Retina (tissue), 1 donor: ENCODE data around the gene GPS1.

ENCODE experiments used
- DNase-seq: peaks from one replicate; pipeline ENCODE4 v3.0.0-alpha.2; 2016

GPS1 gene

GRCh38 chr17:82047379-82047778, 4.3 kb upstream of the GPS1 start:
- DNase-seq = no peak

DNA sequence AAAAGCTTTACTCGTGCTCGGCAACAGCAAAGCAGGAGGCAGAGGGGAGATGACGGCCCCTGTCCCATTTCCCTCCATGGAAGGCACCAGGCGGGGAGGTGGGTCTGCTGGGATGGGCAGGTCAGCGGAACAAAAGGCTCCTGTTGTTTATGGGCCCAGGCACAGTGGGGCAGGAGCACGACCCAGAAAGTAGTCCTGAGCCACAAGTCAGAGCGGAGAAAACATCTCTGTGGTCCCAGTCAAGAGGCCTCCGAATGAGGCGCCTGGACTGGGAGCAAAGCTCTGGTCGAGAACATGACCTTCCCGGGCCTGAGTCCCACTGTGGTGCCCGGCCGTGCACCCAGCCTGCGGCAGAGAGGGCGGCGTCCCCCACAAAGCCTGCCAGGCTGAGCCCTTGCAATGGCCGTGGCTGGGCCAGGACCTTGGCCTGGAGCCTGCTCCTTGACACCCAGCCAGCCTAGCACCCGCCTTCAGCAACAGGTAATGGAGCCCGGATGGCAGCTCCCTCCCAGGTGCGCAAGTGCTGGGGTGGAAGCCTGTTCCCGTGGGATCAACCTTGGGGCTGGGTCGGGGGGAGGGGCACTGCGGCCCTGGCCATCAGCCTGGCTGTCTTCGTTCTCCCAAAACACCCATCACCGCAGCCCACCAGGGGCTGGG, 3.7 kb upstream of the GPS1 start:
- DNase-seq = no peak

DNA sequence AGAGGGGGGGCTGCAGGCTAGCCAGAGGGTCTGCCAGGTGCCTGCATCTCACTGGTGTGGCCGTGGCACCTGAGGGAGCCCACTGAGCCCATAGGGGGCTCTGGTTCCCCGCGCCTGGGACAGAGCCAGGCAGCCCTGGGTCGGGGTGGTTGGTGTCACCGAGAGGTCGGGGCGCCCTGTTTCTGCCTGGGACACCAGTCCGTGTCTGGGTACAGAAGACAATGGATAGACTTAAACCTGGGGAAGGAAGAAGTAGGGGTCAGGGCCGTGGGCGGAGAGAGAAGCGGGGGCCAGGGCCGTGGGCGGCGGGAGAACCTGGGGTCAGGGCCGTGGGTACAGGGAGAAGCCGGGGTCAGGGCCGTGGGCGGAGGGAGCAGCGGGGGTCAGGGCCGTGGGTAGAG, 3.1 kb upstream of the GPS1 start:
- DNase-seq = no peak

- DNase-seq = no peak
Measured at GRCh38 chr17:82049106-82049505, 2.6 kb upstream of the GPS1 start.

DNA sequence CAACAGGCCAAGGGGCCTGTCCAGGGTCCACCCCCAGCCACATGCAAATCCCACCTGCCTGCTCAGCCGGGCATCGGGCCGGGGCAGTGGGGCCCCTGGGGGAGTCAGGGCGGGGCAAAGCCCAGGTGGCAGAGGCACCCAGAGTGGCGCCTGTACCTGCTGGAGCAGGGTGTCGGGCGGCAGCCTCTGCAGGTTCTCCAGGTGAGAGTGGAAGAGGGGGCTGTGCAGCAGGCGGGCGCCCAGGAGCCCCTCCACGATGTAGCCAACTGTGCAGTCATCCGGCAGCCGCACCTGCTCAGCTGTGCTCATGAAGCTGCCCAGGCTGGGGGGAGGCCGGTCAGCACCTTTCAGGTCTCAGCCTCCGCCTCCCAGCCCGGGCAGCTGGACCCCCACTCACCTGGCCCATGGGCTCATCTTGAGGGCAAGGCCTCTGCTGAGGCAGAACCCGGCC, 2.2 kb upstream of the GPS1 start:
- DNase-seq = no peak

DNA sequence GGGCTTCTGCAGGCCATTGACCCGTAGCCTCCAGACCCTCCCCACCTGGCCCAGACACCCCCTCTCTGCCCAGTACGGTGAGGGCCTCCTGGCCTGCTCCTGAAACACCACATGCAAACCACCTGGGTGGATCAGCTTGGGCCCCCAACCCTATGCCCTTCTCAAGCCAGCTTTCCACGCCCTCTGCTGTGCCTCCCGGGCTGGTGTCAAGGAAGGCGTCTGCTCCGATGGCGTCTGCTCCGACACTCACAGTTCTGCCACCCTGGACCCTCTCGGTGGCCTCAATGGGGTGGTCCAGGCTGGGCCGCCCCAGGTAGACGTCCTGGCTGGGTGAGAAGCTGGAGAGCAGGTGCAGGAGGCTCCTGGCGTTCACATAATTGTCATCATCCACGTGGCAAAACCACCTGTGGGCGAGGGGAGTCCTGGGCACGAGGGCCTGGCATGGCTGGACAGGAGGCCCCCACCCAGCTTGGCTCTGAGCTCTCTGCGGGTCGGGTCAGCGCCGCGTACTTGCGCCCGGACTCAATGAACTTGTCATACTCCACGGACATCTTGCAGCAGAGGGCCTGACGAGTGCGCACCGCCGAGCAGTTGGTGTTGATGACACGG, 1.4 kb upstream of the GPS1 start:
- DNase-seq = no peak

DNA sequence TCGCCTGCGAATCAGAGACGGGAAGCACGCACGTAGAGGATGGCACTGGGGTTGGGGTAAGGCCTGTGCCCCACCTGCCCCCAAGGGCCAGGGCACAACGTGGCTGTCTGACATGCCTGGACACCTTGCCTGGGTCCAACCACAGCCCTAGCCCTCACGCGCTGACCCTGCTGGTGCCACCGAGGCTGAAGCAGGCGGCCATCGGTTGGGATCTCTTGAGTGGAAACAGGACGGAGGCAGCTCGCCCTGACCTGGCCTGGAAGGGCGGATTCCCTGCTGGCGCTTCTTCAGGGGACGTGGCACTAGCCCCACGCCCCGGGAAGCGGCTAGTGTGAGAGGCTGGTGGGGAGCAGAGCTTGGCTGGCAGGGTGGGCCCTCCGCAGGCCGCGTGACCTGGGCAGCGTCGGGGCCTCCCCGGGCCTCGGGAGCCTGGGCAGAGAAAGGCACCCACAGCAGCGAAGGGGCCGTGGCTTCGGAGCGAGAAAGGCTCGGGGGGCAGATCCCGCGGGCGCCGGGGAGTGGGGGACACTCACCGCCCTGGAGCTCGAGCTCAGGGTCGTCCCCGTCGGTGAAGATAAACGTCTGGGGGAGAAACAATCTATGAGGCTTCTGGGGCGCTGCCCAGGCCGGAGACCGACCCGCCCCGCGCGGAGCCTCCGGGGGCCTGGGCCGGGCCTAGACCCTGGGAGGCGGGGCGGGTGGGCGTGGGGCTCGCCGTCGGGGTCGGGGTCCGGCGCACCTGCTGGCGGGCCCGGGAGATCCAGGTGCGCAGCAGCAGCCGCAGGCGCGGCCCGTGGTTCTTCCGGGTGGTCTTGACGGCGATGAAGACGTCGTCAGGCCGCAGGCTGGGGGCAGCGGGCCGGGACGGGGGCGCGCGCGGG, 697 bp upstream of the GPS1 start:
- DNase-seq = no peak

- no peak for DNase-seq
Measured at GRCh38 chr17:82052638-82053059, 951 bp downstream of the GPS1 start.

DNA sequence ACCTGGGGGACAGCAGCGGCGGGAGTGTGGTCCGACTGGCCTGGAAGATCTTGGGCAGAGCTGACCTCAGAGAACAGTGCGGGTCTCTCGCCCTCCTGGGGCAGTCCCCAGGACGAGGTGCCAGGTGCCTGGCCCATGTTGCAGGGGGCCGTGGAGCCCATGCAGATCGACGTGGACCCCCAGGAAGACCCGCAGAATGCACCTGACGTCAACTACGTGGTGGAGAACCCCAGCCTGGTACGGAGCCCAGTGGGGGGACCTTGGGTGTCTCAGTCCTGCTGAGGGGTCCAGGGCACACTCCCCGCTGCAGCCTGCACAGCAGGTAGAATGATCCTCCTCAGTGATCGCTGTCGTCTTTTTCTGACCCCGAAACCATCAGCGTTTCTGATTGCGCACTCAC, 1.4 kb downstream of the GPS1 start:
- no peak for DNase-seq

- no peak for DNase-seq
Measured at GRCh38 chr17:82053556-82054263, 2.0 kb downstream of the GPS1 start.

- no peak for DNase-seq
Measured at GRCh38 chr17:82054351-82055022, 2.8 kb downstream of the GPS1 start.

- no peak for DNase-seq
Measured at GRCh38 chr17:82055023-82055964, 3.6 kb downstream of the GPS1 start.

GRCh38 chr17:82055965-82056728, 4.4 kb downstream of the GPS1 start:
- no peak for DNase-seq

GRCh38 chr17:82056729-82057621, 5.3 kb downstream of the GPS1 start:
- DNase-seq = no peak

- DNase-seq = no peak
Measured at GRCh38 chr17:82058230-82058854, 6.6 kb downstream of the GPS1 start.

DNA sequence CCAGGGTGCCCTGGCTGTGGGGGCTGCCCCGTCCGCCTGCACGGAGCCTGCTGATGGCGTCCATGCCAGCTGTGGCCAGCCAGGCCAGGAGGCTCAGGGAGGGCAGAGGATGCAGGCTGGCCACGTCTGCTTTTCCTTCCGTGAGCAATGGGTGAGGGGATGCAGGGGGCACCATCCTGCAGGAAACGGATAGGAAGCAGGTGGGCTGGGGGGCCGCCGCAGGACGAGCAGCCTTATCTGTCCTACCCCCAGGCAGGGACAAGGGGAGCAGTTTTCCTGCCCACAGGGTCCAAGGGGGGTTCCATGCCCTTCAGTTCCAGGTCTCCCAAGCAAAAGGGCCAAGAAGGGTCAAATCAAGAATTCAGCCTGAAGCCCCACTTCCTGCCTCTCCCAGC, 7.2 kb downstream of the GPS1 start:
- no peak for DNase-seq

GRCh38 chr17:82059272-82060000, 7.7 kb downstream of the GPS1 start:
- DNase-seq = no peak

DNA sequence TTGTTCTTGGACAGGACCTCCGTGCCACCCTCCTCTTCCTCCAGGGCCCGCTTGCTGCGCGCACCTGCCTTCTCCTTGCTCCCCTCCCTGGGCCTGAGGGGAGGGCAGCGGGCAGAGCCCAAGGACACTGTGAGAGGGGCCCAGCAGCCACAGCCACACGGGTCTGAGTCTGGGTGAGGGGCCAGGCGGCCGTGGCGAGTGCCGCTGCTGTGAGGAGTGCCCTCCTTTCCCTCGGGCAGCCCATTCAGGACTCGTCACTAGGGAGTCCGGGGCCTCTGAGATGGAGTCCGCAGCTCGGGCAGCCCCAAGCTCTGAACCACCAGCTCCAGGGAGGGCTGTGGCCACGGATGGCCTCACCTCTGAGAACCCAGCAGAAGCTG, 8.3 kb downstream of the GPS1 start:
- no peak for DNase-seq
